HepG2 (cell line): ENCODE data around the gene NIPAL1. TPM values are rescaled to one million over a fixed set of nuclear protein-coding genes. Genes with fewer than 3 reads are reported as not detected.

Experiments
- ATAC-seq: fragments of 200-7000 bp; cut with Tn5 transposase; 3 replicates; pipeline ENCODE4 v1.9.1; 2020; ENCODE audit warnings: mild to moderate bottlenecking, moderate library complexity
- BruUV-seq: library from RNA; stranded (reverse); fragments of 400-500 nt; replicated peaks from 2 replicates; lab custom pipeline; 2021; lab: Mats Ljungman, UMichigan
- CTCF ChIA-PET: fragments of 300-600 bp; formaldehyde crosslinking; extraction: SDS; loops from one replicate; lab custom pipeline; 2021; ENCODE audit warnings: low total read pairs, inconsistent platforms, low intra/inter-chr PET ratio; lab: Yijun Ruan, JAX
- POLR2A ChIA-PET: fragments of 350-600 bp; sonication (Branson Sonifier 250); formaldehyde crosslinking; loops from one replicate; lab custom pipeline; 2020; ENCODE audit warnings: antibody characterized with exemption, inconsistent platforms; lab: Yijun Ruan, JAX
- DNase-seq: peaks from one replicate; pipeline ENCODE4 v3.0.0-alpha.2; 2015; ENCODE audit warnings: low spot score
- FAIRE-seq: peaks from 3 replicates; lab custom pipeline; 2011; peaks lifted over from hg19 to GRCh38; lab: Jason Lieb, UNC
- H2AFZ ChIP-seq: one replicate; pipeline ENCODE4 v1.6.1; 2011; ENCODE audit warnings: low read length, inconsistent platforms
- H3K27ac ChIP-seq: fragments of 300-600 bp; 3 replicates; pipeline ENCODE4 v1.8.0; 2011; ENCODE audit warnings: mixed run types, mild to moderate bottlenecking, mixed read lengths, low read length, inconsistent platforms; ENCODE audit not compliant: insufficient read depth; ENCODE audit errors: extremely low read length
- H3K27me3 ChIP-seq, 2 experiments: fragments of 200-600 bp in 1 of 2; 2 replicates in 1 of 2; 3 replicates in 1 of 2; pipeline versions ENCODE4 v1.6.0 to v1.8.0; 2011; ENCODE audit warnings: low read length in 2 of 2, mild to moderate bottlenecking in 2 of 2, moderate library complexity in 2 of 2, inconsistent platforms in 1 of 2; ENCODE audit not compliant: insufficient read depth in 2 of 2, control insufficient read depth in 1 of 2
- H3K36me3 ChIP-seq, 2 experiments: fragments of 200-600 bp in 1 of 2; replicated peaks in 1 of 2; 2 replicates in 1 of 2; 3 replicates in 1 of 2; pipeline versions ENCODE4 v1.5.1 to v1.8.0; 2011; ENCODE audit warnings: low read length in 2 of 2, inconsistent platforms in 1 of 2; ENCODE audit not compliant: insufficient read depth in 2 of 2, control insufficient read depth in 1 of 2
- H3K4me1 ChIP-seq: 2 replicates; pipeline ENCODE4 v1.5.1; 2012; ENCODE audit warnings: low read length, inconsistent platforms; ENCODE audit not compliant: insufficient read depth
- H3K4me2 ChIP-seq: 2 replicates; pipeline ENCODE4 v1.6.0; 2011; ENCODE audit warnings: low read depth, low read length, inconsistent platforms
- H3K4me3 ChIP-seq, 3 experiments: fragments of 200-600 bp in 1 of 3; sonication (generic), shearing (Covaris generic) in 1 of 3; replicated peaks in 1 of 3; 2 replicates each; pipeline ENCODE4 v1.5.1; 2011 to 2016; ENCODE audit warnings: low read length in 3 of 3, inconsistent platforms in 2 of 3, low read depth in 2 of 3, mild to moderate bottlenecking in 2 of 3, control low read depth in 1 of 3, mixed read lengths in 1 of 3; ENCODE audit not compliant: insufficient read depth in 1 of 3
- H3K79me2 ChIP-seq: one replicate; pipeline ENCODE4 v1.6.1; 2011; ENCODE audit warnings: low read length, inconsistent platforms; ENCODE audit not compliant: insufficient read depth
- H3K9ac ChIP-seq: 2 replicates; pipeline ENCODE4 v1.6.0; 2011; ENCODE audit warnings: mild to moderate bottlenecking, low read depth, low read length, inconsistent platforms; ENCODE audit not compliant: insufficient read depth
- H3K9me3 ChIP-seq: 2 replicates; pipeline ENCODE4 v1.5.1; 2012; ENCODE audit warnings: mild to moderate bottlenecking, low read length
- H4K20me1 ChIP-seq: 2 replicates; pipeline ENCODE4 v1.6.0; 2011; ENCODE audit warnings: inconsistent platforms, mild to moderate bottlenecking, low read length, moderate library complexity; ENCODE audit not compliant: insufficient read depth
- ATF4 ChIP-seq, 2 experiments: fragments of 450-650 bp in 1 of 2; sonication (generic) in 1 of 2; formaldehyde crosslinking; IDR thresholded peaks; 2 replicates each; pipeline versions ENCODE4 v1.5.0 to v1.8.0; 2020 to 2022; ENCODE audit warnings: mild to moderate bottlenecking in 1 of 2, missing genetic modification reagents in 1 of 2
- BCL6 ChIP-seq: IDR thresholded peaks from 2 replicates; pipeline ENCODE4 v1.6.1; 2016; ENCODE audit warnings: missing genetic modification reagents, missing compliant biosample characterization
- CEBPG ChIP-seq: IDR thresholded peaks from 2 replicates; pipeline ENCODE4 v1.6.1; 2016
- FOSL2 ChIP-seq: sonication (generic); formaldehyde crosslinking; IDR thresholded peaks from 2 replicates; pipeline ENCODE4 v1.4.0; 2020; ENCODE audit warnings: missing genetic modification reagents
- HINFP ChIP-seq: sonication (generic); formaldehyde crosslinking; IDR thresholded peaks from 2 replicates; pipeline ENCODE4 v1.4.0; 2020; ENCODE audit warnings: low read depth, mild to moderate bottlenecking, missing genetic modification reagents
- HOXA9 ChIP-seq: sonication (generic); formaldehyde crosslinking; IDR thresholded peaks from 2 replicates; pipeline ENCODE4 v1.8.1; 2022; ENCODE audit warnings: missing genetic modification reagents, mild to moderate bottlenecking, moderate library complexity, borderline replicate concordance
- JARID2 ChIP-seq: sonication (generic); formaldehyde crosslinking; IDR thresholded peaks from 2 replicates; pipeline ENCODE4 v1.8.1; 2023; ENCODE audit warnings: missing genetic modification reagents, inconsistent platforms; ENCODE audit not compliant: insufficient replicate concordance
- MXI1 ChIP-seq: IDR thresholded peaks from 3 replicates; pipeline ENCODE4 v1.6.1; 2012; ENCODE audit warnings: low read depth, low read length, inconsistent platforms, borderline replicate concordance
- MYC ChIP-seq: sonication (generic); formaldehyde crosslinking; IDR thresholded peaks from 2 replicates; pipeline ENCODE4 v1.9.0; 2021; ENCODE audit warnings: missing genetic modification reagents, borderline replicate concordance
- RBM22 ChIP-seq: fragments of 200-400 bp; formaldehyde crosslinking; optimal IDR thresholded peaks from 2 replicates; pipeline ENCODE3; 2017; ENCODE audit warnings: mild to moderate bottlenecking, low read length, moderate library complexity
- SCMH1 ChIP-seq: sonication (generic); formaldehyde crosslinking; IDR thresholded peaks from 2 replicates; pipeline ENCODE4 v1.9.0; 2021; ENCODE audit warnings: missing genetic modification reagents, mild to moderate bottlenecking, borderline replicate concordance
- TAF15 ChIP-seq: fragments of 200-400 bp; formaldehyde crosslinking; IDR thresholded peaks from one replicate; pipeline ENCODE4 v1.6.1; 2018; ENCODE audit warnings: mild to moderate bottlenecking, low read depth, low read length; ENCODE audit not compliant: poor library complexity, severe bottlenecking
- ZBTB39 ChIP-seq: sonication (generic); formaldehyde crosslinking; IDR thresholded peaks from 2 replicates; pipeline ENCODE4 v1.5.0; 2020; ENCODE audit warnings: missing genetic modification reagents
- ZNF296 ChIP-seq: sonication (generic); formaldehyde crosslinking; conservative IDR thresholded peaks from 2 replicates; pipeline ENCODE4 v1.5.0; 2020; ENCODE audit warnings: mild to moderate bottlenecking, missing genetic modification reagents
- ZNF331 ChIP-seq: sonication (generic); formaldehyde crosslinking; IDR thresholded peaks from 2 replicates; pipeline ENCODE4 v1.4.0; 2020; ENCODE audit warnings: missing genetic modification reagents
- ZNF431 ChIP-seq: sonication (generic); formaldehyde crosslinking; IDR thresholded peaks from 2 replicates; pipeline ENCODE4 v1.9.0; 2022; ENCODE audit warnings: missing genetic modification reagents, low read depth, mild to moderate bottlenecking, borderline replicate concordance
- ZNF580 ChIP-seq: IDR thresholded peaks from 2 replicates; pipeline ENCODE4 v1.6.1; 2016; ENCODE audit warnings: low read depth, borderline replicate concordance
- ZNF616 ChIP-seq: sonication (generic); formaldehyde crosslinking; IDR thresholded peaks from 2 replicates; pipeline ENCODE4 v1.5.0; 2020; ENCODE audit warnings: low read depth, mild to moderate bottlenecking, missing genetic modification reagents
- ZNF780A ChIP-seq: sonication (generic); formaldehyde crosslinking; IDR thresholded peaks from 2 replicates; pipeline ENCODE4 v1.8.0; 2022; ENCODE audit warnings: mild to moderate bottlenecking, missing genetic modification reagents, moderate library complexity
- WGBS: methylation state at CpG from one replicate; pipeline ENCODE4 v1.1.6; 2017; ENCODE audit warnings: low lambda C conversion rate; 5-methylcytosine and 5-hydroxymethylcytosine counted together
- in situ Hi-C: cut with HindIII; loops from 2 replicates; pipeline ENCODE4 v1.10.0; 2017; ENCODE audit warnings: low pct_unique_long_range_greater_than_20kb; ENCODE audit not compliant: extremely low pct_ligation_motif_present
- intact Hi-C: fragments of 100-400 bp; cut with micrococcal nuclease; formaldehyde crosslinking; loops from one replicate; pipeline ENCODE4 v1.10.0; 2022; ENCODE audit not compliant: unreplicated experiment
- polyA plus RNA-seq, 8 experiments: library from polyadenylated mRNA; depleted of rRNA in 3 of 8; stranded (reverse) in 7 of 8; unstranded in 1 of 8; fragments of >200 nt; fragmentation: Illumina TruSeq in 4 of 8; extraction: Trizol in 4 of 8; gene quantifications; 2 replicates each; pipeline versions ENCODE4 v1.2.1 to v1.2.3, GENCODE V29; 2011 to 2016; ENCODE audit warnings: low read depth in 4 of 8, missing spikeins in 1 of 8, mixed read lengths in 1 of 8; ENCODE audit not compliant: insufficient read depth in 1 of 8
- total RNA-seq, 5 experiments: library from RNA; depleted of rRNA; stranded (reverse); fragments of >200 nt; fragmentation: Illumina TruSeq; extraction: Trizol; gene quantifications; 2 replicates each; pipeline ENCODE4 v1.2.3, GENCODE V29; 2016; ENCODE audit warnings: low read depth in 1 of 5

The NIPAL1 gene
- total and polyA plus RNA-seq, 2 of the 13 experiments (the other 11 are each of a cell fraction or from before 2014, with no cell fraction given), result 1.4 to 3.4 TPM

- TF ChIP-seq ZBTB39 (CRISPR knock-in tag) (no peak), BCL6 (CRISPR knock-in tag) (no peak), MYC (no peak), RBM22 (no peak), ZNF616 (CRISPR knock-in tag) (no peak), SCMH1 (CRISPR knock-in tag) (no peak), ZNF780A (CRISPR knock-in tag) (no peak), HOXA9 (CRISPR knock-in tag) (no peak), MXI1 (no peak)
- TF ChIP-seq, all 625 proteins: peak for 0
These were observed 5.7 kb downstream of the NIPAL1 start (continued) for GRCh38 chr4:48022192-48022799.

GRCh38 chr4:48024522-48024921 is 8.0 kb downstream of the NIPAL1 start:
- no peaks in the 10 kb centered on the region for H3K4me1 ChIP-seq
- no TSS peak for BruUV-seq
- DNase-seq, result no peak
- H3K9ac ChIP-seq, result no peak overlapping the region
- H2AFZ ChIP-seq, result no peak overlapping the region
- no peaks in the 10 kb centered on the region for H3K79me2 ChIP-seq
- no peaks in the 10 kb centered on the region for H3K27me3 ChIP-seq
- no peak for FAIRE-seq
- no peak overlapping the region for H3K4me3 ChIP-seq
- peaks cover 1 to 9% of the 10 kb centered on the region in 2 experiments; a peak in 3 of 5 replicates for H3K36me3 ChIP-seq
- no peak overlapping the region for H3K27ac ChIP-seq
- in situ Hi-C loops, result no loop called here
- ChIA-PET POLR2A (no interaction called here), CTCF (no interaction called here)
- H4K20me1 ChIP-seq, result no peaks in the 10 kb centered on the region
- 80% methylated on average over 4 of the region's 4 CpGs for WGBS
- ATAC-seq, result no peak
- no peaks in the 10 kb centered on the region for H3K9me3 ChIP-seq
- no peak overlapping the region for H3K4me2 ChIP-seq
- intact Hi-C loops, result no loop called here
- TF ChIP-seq ZNF296 (CRISPR knock-in tag) (no peak), ZNF331 (CRISPR knock-in tag) (no peak), CEBPG (CRISPR knock-in tag) (no peak), ZNF431 (CRISPR knock-in tag) (no peak), JARID2 (CRISPR knock-in tag) (no peak), TAF15 (no peak), HINFP (no peak), FOSL2 (CRISPR knock-in tag) (no peak), ATF4 (CRISPR knock-in tag; IDR thresholded peaks at IDR 0.05) (no peak), ZNF580 (CRISPR knock-in tag) (no peak)
